A549 treated with RU486 at 1 μM for 4 hours (cell line): ENCODE results near the gene ANAPC7. TPM values are rescaled to one million over a fixed set of nuclear protein-coding genes. Genes with fewer than 3 reads are reported as not detected.

ENCODE experiments used
- total RNA-seq: library from RNA; stranded (reverse); fragments of 200-300 nt; extraction: Qiagen RNA extraction; gene quantifications from 5 replicates; pipeline ENCODE4 v1.2.3, GENCODE V29; 2022; ENCODE audit warnings: low read depth

ANAPC7 gene, protein sequence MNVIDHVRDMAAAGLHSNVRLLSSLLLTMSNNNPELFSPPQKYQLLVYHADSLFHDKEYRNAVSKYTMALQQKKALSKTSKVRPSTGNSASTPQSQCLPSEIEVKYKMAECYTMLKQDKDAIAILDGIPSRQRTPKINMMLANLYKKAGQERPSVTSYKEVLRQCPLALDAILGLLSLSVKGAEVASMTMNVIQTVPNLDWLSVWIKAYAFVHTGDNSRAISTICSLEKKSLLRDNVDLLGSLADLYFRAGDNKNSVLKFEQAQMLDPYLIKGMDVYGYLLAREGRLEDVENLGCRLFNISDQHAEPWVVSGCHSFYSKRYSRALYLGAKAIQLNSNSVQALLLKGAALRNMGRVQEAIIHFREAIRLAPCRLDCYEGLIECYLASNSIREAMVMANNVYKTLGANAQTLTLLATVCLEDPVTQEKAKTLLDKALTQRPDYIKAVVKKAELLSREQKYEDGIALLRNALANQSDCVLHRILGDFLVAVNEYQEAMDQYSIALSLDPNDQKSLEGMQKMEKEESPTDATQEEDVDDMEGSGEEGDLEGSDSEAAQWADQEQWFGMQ
- 52.9 to 60.4 TPM (median 56.0 TPM) in 5 replicates for total RNA-seq

DNA sequence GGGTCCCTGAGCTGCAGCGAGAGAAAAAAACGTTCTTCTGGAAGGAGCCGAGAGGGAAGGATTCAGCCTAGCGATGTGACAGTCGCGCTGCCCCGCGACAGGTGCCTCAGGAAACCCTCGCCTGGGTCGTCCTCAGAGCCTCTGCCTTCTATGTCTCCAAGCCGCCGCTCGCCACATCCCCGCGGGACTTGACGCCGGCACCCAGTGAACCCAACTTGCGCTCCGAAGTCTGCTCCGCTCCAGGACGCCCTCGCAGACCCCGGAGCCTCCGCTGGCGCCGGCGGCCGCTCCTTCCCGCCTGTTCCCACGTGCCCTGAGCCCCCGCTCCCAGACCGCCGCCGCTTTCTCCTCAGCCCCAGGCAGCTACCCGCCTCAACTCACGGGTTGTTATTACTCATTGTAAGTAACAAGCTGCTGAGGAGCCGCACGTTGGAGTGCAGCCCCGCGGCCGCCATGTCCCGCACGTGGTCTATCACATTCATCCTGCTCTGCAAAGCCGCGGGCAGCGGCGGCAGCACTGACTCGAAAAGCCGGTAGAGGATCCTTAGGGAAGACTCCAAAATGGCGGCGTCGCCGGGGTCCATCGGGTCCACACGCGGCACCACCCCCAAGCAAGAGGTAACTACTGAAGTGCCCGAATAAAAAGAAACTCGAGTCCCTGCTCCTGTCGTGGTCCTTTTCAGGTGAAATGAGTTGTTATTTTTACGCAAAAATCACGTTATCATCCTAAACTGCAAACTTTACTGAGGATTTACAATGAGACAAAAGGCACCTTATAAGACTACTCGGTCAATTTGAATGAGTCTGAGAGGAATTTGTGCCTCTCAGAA lies at the start of gene ANAPC7:
TSS of gene ANAPC7 (minus strand) at position 563 of the 830 bp plus-strand sequence. CDS start at position 482, 81 bp downstream.

DNA sequence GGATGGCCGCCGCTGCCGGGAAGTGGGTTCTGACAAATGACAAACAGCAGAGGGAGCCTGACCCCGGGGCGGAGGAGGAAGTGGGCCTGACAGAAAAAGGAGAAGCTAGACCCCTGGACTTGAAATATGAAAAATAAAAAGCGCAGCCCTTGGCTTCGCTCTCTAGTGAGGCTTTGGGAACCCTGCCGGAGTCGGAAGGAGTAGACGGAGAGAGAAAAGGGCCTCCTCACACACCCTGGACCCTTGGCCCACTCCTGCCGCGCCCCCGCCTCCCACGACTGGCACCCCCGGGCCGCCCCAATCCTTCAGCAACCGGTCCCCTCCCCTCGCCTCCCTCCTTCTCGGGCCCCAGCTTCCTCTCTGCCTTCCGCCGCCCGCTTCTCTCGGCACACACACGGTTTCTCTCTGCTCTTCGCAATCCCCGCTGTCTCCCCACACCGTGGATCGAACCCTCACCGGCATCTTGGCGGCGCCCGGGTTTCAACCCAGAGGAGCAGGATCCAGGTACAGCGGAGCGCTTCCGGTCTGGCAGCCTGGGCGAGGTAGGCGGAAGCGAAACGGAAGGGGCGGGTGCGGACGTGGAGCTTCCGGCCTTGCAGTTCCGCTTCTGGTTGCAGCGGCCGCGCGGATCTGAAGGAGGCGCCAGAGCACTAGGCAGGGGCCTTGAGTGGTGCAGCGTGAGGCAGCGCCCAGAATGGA lies 46.4 kb upstream of the ANAPC7 start, which contains the start of gene ARPC3:
TSS of gene ARPC3 (minus strand) at position 539 of the 699 bp plus-strand sequence. CDS start at position 462, 77 bp downstream.

Other genes starting within 250 kb of the ANAPC7 start
- gene ATP2A2, start 122.5 kb downstream of the ANAPC7 start, total RNA-seq, result 249 to 338 TPM (median 327 TPM) in 5 replicates
- 427 to 826 TPM (median 445 TPM) in 5 replicates for gene ARPC3, start 46.6 kb upstream of the ANAPC7 start, total RNA-seq
- gene GPN3, start 64.5 kb upstream of the ANAPC7 start, total RNA-seq, result 31.6 to 38.7 TPM (median 36.2 TPM) in 5 replicates
- gene FAM216A, start 65.1 kb upstream of the ANAPC7 start, total RNA-seq, result 16.1 to 22.4 TPM (median 19.2 TPM) in 5 replicates
- 137 to 153 TPM (median 145 TPM) in 5 replicates for gene VPS29, start 98.4 kb upstream of the ANAPC7 start, total RNA-seq
- 0.11 to 0.42 TPM (median 0.31 TPM) in 4 of 5 replicates, not detected in the other for gene RAD9B, start 98.6 kb upstream of the ANAPC7 start, total RNA-seq
- 11.8 to 23.5 TPM (median 21.9 TPM) in 5 replicates for gene PPTC7, start 179.6 kb upstream of the ANAPC7 start, total RNA-seq
- 24.8 to 35.0 TPM (median 29.5 TPM) in 5 replicates for gene TCTN1, start 210.4 kb upstream of the ANAPC7 start, total RNA-seq